Measurements from ENCODE around the gene IL3. TPM values are rescaled to one million over a fixed set of nuclear protein-coding genes. Genes with fewer than 3 reads are reported as not detected.

The IL3 gene
- total RNA-seq, 1 experiment from 2014 or later, result not detected

- no peak for ATAC-seq
- POLR2A ChIA-PET, result no interaction called here
- in situ Hi-C loops (cut with HindIII; ENCODE audit: low pct_unique_long_range_greater_than_20kb, low sequenced_read_pairs) (no loop called here), intact Hi-C loops (cut with micrococcal nuclease; ENCODE audit: unreplicated experiment) (no loop called here)
- BruUV-seq (replicated peaks), result no TSS peak
- H3K9me3 ChIP-seq (ENCODE audit: control insufficient read depth, insufficient read depth, low read depth, low read length), result no peaks in the 10 kb centered on the region
- CTCF ChIA-PET, result no interaction called here
- no peaks in the 10 kb centered on the region; the same call in 1 of the 2 replicates for H3K27me3 ChIP-seq (ENCODE audit: control insufficient read depth, insufficient read depth, low read length)
- no peaks in the 10 kb centered on the region for H3K36me3 ChIP-seq (ENCODE audit: control insufficient read depth, insufficient read depth, low read length)
- no peak for TF ChIP-seq POLR2AphosphoS5 (IDR thresholded peaks at IDR 0.05; ENCODE audit: low read depth, low read length)
- TF ChIP-seq TCF7L2 (IDR thresholded peaks at IDR 0.05; ENCODE audit: low read depth, low read length), result no peak
- TF ChIP-seq CTCF (IDR thresholded peaks at IDR 0.05), result no peak
- TF ChIP-seq, protein P1, sequence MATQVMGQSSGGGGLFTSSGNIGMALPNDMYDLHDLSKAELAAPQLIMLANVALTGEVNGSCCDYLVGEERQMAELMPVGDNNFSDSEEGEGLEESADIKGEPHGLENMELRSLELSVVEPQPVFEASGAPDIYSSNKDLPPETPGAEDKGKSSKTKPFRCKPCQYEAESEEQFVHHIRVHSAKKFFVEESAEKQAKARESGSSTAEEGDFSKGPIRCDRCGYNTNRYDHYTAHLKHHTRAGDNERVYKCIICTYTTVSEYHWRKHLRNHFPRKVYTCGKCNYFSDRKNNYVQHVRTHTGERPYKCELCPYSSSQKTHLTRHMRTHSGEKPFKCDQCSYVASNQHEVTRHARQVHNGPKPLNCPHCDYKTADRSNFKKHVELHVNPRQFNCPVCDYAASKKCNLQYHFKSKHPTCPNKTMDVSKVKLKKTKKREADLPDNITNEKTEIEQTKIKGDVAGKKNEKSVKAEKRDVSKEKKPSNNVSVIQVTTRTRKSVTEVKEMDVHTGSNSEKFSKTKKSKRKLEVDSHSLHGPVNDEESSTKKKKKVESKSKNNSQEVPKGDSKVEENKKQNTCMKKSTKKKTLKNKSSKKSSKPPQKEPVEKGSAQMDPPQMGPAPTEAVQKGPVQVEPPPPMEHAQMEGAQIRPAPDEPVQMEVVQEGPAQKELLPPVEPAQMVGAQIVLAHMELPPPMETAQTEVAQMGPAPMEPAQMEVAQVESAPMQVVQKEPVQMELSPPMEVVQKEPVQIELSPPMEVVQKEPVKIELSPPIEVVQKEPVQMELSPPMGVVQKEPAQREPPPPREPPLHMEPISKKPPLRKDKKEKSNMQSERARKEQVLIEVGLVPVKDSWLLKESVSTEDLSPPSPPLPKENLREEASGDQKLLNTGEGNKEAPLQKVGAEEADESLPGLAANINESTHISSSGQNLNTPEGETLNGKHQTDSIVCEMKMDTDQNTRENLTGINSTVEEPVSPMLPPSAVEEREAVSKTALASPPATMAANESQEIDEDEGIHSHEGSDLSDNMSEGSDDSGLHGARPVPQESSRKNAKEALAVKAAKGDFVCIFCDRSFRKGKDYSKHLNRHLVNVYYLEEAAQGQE (IDR thresholded peaks at IDR 0.05; ENCODE audit: insufficient read depth in 1 of 2, low read depth in 2 of 2, low read length in 1 of 2), result no peak
- TF ChIP-seq SIN3A (IDR thresholded peaks at IDR 0.05; ENCODE audit: borderline replicate concordance, insufficient read depth, low read depth, low read length), result no peak
- no peak overlapping the region for H3K4me3 ChIP-seq (ENCODE audit: low read depth in 2 of 2, low read length in 2 of 2)
- DNase-seq (ENCODE audit: low read depth, low spot score), result no peak
- no peak overlapping the region for H3K27ac ChIP-seq (ENCODE audit: low read length)
- H3K4me1 ChIP-seq (ENCODE audit: control insufficient read depth, insufficient read depth, low read length), result no peaks in the 10 kb centered on the region
These were observed 34.6 kb downstream of the IL3 start for GRCh38 chr5:132095077-132095410.

GRCh38 chr5:132095424-132095972, 35.0 kb downstream of the IL3 start:
- Histone ChIP-seq H3K27ac (ENCODE audit: low read length) (no peak overlapping the region), H3K9me3 (ENCODE audit: control insufficient read depth, insufficient read depth, low read depth, low read length) (no peaks in the 10 kb centered on the region), H3K4me3 (ENCODE audit: low read depth in 2 of 2, low read length in 2 of 2) (no peak overlapping the region), H3K27me3 (ENCODE audit: control insufficient read depth, insufficient read depth, low read length) (no peaks in the 10 kb centered on the region; the same call in 1 of the 2 replicates), H3K4me1 (ENCODE audit: control insufficient read depth, insufficient read depth, low read length) (no peaks in the 10 kb centered on the region), H3K36me3 (ENCODE audit: control insufficient read depth, insufficient read depth, low read length) (no peaks in the 10 kb centered on the region)
- in situ Hi-C loops (cut with HindIII; ENCODE audit: low pct_unique_long_range_greater_than_20kb, low sequenced_read_pairs), result no loop called here
- TF ChIP-seq POLR2AphosphoS5 (IDR thresholded peaks at IDR 0.05; ENCODE audit: low read depth, low read length), result no peak
- no peak for TF ChIP-seq TCF7L2 (IDR thresholded peaks at IDR 0.05; ENCODE audit: low read depth, low read length)
- no peak for TF ChIP-seq CTCF (IDR thresholded peaks at IDR 0.05)
- TF ChIP-seq, protein P1 (IDR thresholded peaks at IDR 0.05; ENCODE audit: insufficient read depth in 1 of 2, low read depth in 2 of 2, low read length in 1 of 2), result no peak
- no peak for TF ChIP-seq SIN3A (IDR thresholded peaks at IDR 0.05; ENCODE audit: borderline replicate concordance, insufficient read depth, low read depth, low read length)
- BruUV-seq (replicated peaks), result no TSS peak
- CTCF ChIA-PET, result no interaction called here
- POLR2A ChIA-PET, result no interaction called here
- ATAC-seq (peak; percentile 27; the same call in 1 of the 2 replicates), DNase-seq (ENCODE audit: low read depth, low spot score) (no peak)
- intact Hi-C loops (cut with micrococcal nuclease; ENCODE audit: unreplicated experiment), result no loop called here

Measured in Panc1 (cell line).